Fibroblast of villous mesenchyme (primary cell): Measurements from ENCODE around the gene DPH3. TPM values are rescaled to one million over a fixed set of nuclear protein-coding genes. Genes with fewer than 3 reads are reported as not detected.

Experiments
- DNase-seq: peaks from one replicate; pipeline ENCODE4 v3.0.0-alpha.2; 2010; ENCODE audit warnings: low read depth
- H3K4me3 ChIP-seq: 2 replicates; pipeline ENCODE4 v1.5.1; 2011; ENCODE audit warnings: low read depth, mild to moderate bottlenecking, low read length
- total RNA-seq: library from RNA; depleted of rRNA; stranded (reverse); fragments of >200 nt; gene quantifications from 2 replicates; pipeline ENCODE4 v1.2.3, GENCODE V29; 2012
- TF ChIP-seq, protein P1 (sequence below): IDR thresholded peaks from 2 replicates; pipeline ENCODE4 v1.5.1; 2012; ENCODE audit warnings: low read depth, mild to moderate bottlenecking, low read length; ENCODE audit not compliant: insufficient read depth

DPH3 gene
- total RNA-seq, 1 donor, result 33.2 TPM

DNA sequence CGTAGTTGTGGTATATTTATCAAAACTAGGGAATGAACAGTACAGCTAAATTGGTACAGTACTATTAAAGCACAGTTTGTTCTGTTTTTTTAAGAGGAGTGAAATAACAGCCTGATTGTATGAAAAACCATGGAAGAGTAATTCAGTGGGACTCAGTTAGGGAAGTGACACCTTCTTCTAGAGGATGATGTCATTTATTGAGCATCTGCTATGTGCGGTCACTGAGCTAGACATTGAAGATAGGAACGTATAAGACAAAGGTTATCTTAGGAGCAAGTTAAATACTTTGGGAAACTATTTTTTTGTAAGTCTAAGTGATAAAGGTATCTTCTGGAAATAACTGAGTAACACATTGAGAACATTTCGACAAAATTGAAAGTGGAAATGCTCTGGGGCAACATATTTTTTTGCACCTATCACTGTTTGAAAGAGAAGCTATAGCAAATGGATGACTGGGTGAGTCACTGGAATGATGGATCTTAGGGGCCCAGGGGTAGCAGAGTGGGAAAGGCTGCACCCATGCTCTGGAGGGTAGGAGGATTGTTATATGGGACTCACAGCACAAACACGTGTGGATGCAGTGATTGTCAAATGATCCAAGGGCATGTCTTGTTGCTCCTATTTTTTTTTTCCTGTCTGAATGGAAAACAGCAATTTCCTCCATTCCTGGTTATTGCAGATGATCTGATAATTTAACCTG is 43.2 kb upstream of the DPH3 start:
- H3K4me3 ChIP-seq, result no peak overlapping the region
- TF ChIP-seq, protein P1, sequence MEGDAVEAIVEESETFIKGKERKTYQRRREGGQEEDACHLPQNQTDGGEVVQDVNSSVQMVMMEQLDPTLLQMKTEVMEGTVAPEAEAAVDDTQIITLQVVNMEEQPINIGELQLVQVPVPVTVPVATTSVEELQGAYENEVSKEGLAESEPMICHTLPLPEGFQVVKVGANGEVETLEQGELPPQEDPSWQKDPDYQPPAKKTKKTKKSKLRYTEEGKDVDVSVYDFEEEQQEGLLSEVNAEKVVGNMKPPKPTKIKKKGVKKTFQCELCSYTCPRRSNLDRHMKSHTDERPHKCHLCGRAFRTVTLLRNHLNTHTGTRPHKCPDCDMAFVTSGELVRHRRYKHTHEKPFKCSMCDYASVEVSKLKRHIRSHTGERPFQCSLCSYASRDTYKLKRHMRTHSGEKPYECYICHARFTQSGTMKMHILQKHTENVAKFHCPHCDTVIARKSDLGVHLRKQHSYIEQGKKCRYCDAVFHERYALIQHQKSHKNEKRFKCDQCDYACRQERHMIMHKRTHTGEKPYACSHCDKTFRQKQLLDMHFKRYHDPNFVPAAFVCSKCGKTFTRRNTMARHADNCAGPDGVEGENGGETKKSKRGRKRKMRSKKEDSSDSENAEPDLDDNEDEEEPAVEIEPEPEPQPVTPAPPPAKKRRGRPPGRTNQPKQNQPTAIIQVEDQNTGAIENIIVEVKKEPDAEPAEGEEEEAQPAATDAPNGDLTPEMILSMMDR, result no peak
- peak; percentile 44 for DNase-seq

DNA sequence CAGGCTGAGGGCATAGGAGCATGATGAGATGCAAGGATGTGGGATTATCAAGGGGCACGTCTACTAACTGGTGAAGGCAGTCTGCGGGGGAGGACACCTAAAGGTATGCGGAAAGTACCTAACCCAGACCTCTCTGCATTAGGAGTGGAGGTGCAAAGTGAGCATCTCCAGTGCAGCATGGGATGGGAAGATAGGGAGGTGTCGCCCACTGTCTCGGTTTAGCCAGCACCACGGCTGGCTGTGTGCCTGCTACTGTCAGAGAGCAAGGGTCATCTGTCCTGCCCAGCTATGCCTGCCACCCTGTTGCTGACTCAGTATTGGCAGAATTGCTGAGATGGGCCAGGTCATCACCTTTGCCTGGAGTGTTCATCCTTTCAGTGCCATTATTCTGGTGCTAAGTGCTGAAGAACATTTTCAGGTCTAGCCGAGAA is 40.4 kb upstream of the DPH3 start:
- DNase-seq, result no peak
- TF ChIP-seq, protein P1, result no peak
- H3K4me3 ChIP-seq, result no peak overlapping the region

DNA sequence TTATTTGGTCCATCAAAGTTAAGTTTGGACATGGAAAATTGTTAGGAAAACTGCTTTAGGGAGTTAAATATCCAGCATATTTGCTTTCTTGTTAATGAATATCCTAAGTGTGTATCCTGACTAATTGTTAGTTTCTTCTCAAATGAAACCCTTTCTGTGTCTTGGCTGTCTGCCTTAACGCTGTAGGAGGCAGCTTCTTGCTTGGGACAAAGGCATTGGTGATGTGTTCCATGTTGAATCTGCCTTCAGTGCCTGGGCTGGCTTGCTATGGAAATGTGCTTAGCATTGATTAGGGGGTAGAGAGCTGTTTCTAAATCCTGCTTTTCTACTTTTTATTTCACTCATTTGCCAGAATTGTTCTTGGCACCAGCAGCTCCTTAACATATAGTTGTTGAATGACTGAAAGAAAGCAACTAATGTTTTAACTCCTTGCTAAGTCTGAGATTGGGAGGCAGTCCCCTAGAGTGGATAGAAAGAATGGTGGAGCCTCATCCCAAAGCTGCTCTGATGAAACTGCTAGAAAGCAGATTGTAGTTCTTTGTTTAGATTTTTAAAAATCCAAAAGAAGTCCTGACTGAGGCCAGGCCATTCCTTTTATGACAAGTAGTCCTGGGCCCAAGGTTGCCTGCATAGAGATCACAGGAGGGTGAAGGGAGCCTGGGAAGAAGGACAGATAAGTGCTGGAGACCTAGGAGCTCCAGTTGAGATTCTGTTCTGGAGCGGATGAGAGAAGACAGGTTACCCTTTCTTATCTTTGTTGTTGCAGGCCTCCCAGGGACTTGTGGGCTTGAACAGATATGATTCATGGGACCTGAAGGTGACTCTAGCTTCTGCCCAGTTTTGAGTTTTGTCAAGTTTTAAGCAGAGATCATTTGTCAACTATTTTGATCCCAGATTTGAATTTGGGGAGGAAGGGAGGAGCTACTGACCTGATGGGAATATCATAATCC is 39.6 kb upstream of the DPH3 start:
- no peak for DNase-seq
- H3K4me3 ChIP-seq, result no peak overlapping the region
- TF ChIP-seq, protein P1, result no peak

DNA sequence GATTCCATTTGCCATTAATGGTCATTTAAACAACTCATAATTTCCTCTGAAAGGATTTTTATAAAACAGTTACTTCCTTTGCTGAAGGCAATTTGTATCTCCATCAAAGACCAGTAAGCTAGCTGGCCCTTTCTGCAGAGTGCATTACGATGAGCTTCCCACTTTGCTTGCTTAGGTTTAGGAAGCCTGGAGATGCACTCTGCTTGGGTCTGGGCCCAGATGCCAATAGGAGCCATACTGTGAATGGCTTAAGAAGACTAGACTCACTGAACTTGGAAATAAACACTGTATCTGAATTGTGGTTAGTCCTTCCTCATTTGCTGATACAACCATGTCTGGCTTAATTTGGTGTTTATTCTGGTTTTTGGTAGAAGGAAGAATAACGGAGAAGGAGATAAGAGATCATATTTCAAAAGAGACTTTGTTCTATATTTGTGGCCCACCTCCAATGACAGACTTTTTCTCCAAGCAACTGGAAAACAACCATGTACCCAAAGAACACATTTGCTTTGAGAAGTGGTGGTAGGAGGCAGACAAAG is 38.4 kb upstream of the DPH3 start:
- H3K4me3 ChIP-seq, result no peak overlapping the region
- TF ChIP-seq, protein P1, result no peak
- no peak for DNase-seq

DNA sequence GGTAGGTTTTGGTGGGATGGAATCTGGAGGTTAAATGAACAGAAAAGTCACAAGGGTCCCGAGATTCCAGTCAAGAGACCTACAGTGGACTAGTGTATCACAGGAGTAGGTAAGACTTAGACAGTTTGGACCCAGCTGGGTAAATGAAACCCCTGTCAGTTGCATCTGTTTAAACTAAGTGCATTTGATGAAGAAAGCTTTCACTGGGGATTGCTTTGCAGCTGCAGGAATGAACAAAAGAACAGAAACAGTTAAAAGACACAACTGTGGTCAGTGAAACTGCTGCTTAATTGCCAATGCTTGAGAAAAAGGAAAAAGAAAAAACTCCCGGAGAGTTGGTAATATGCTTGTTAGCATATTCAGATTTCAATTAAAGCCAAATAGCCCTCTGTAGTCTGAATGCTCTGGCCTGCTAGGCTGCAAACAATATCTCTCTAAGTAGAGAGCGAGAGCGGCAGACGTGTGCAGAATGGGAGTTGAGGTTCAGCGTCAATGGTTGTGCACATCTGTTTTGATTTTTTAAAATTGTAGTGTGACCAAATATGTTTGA is 37.4 kb upstream of the DPH3 start:
- H3K4me3 ChIP-seq, result no peak overlapping the region
- no peak for DNase-seq
- TF ChIP-seq, protein P1, result no peak

DNA sequence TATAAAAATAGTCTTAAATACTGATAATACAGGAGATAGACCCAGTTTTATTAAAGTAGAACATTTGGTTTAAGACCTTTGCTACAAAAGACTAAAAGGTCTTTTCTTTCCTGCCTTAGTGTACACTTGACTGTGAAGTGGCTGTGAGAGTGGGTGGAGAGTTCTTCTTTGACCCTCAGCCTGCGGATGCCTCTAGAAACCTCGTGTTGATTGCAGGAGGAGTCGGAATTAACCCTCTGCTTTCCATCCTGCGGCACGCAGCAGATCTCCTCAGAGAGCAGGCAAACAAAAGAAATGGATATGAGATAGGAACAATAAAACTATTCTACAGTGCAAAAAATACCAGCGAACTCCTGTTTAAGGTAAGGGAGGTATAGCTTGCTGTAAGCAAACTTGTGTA is 36.8 kb upstream of the DPH3 start:
- no peak for DNase-seq
- H3K4me3 ChIP-seq, result no peak overlapping the region
- TF ChIP-seq, protein P1, result no peak
